Measurements from ENCODE around the gene CXCR6. TPM values are rescaled to one million over a fixed set of nuclear protein-coding genes. Genes with fewer than 3 reads are reported as not detected.

Gene CXCR6
- total and polyA plus RNA-seq, 8 donors = 0.08 to 0.89 (median 0.35) TPM; not detected in 1

DNA sequence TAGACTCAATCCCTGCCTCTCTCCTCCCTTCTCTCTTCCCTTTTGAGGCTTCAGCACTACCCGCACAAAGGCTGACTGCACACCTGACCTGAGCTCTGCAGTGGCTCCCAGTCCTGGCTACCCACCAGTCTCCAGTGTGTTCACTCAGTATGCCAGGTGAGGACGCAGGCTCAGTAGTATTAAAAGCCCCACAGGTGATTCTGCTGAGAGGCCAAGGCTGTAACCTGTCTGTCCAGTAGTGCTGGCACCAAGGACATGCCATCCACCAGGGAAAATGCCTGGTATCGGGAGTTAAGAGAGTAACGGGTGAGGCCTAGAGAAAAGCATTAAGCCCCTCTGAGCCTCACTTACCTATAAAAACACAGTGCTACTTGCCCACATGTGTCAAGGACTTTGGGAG, 31.4 kb downstream of the CXCR6 start:
- H3K27me3 ChIP-seq = no peaks in the 10 kb centered on the region
- TF ChIP-seq, protein P1, sequence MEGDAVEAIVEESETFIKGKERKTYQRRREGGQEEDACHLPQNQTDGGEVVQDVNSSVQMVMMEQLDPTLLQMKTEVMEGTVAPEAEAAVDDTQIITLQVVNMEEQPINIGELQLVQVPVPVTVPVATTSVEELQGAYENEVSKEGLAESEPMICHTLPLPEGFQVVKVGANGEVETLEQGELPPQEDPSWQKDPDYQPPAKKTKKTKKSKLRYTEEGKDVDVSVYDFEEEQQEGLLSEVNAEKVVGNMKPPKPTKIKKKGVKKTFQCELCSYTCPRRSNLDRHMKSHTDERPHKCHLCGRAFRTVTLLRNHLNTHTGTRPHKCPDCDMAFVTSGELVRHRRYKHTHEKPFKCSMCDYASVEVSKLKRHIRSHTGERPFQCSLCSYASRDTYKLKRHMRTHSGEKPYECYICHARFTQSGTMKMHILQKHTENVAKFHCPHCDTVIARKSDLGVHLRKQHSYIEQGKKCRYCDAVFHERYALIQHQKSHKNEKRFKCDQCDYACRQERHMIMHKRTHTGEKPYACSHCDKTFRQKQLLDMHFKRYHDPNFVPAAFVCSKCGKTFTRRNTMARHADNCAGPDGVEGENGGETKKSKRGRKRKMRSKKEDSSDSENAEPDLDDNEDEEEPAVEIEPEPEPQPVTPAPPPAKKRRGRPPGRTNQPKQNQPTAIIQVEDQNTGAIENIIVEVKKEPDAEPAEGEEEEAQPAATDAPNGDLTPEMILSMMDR (IDR thresholded peaks at IDR 0.05) = no peak
- intact Hi-C loops (cut with DNase I) = no loop called here
- 62 to 78% methylated on average over 4 of the region's 4 CpGs for whole genome bisulfite sequencing, 2 donors
- no peak overlapping the region for H3K27ac ChIP-seq
- DNase-seq (no peak), FAIRE-seq (no peak), ATAC-seq (no peak)
- peaks cover 0 to 44% (median 5%) of the 10 kb centered on the region in 3 donors for H3K36me3 ChIP-seq
- H3K4me1 ChIP-seq = peaks cover 0 to 6% (median 0%) of the 10 kb centered on the region in 3 donors
- H3K4me3 ChIP-seq = no peak overlapping the region
- H3K9me3 ChIP-seq = no peaks in the 10 kb centered on the region

DNA sequence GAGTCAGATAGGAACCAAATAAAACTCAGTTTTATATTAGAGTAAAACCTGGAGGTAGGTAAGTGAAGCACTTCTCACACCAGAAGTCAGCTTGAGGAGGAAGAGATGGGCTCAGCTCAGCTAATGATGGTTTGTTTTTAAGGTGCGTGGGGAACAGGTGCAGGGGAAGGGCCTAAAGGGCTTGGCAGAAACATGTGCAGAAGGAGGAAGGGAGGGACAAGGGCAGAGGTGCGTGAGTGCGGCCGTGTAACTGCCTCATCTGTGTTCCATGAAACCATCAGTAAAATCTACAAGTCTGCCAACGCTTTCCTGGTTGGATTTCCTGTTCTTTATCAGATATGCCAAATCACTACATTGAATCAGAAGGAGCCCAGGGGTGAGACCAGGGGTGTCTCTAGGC, 32.4 kb downstream of the CXCR6 start:
- 78 to 79% methylated on average over 5 of the region's 5 CpGs for WGBS, 2 donors
- intact Hi-C loops (cut with DNase I) = no loop called here
- no peak for ATAC-seq
- H3K4me3 ChIP-seq = no peak overlapping the region
- H3K36me3 ChIP-seq = peaks cover 0 to 52% (median 5%) of the 10 kb centered on the region in 3 donors
- peaks cover 0 to 6% (median 0%) of the 10 kb centered on the region in 3 donors for H3K4me1 ChIP-seq
- TF ChIP-seq, protein P1 (IDR thresholded peaks at IDR 0.05) = no peak
- no peak for DNase-seq
- no peak overlapping the region for H3K27ac ChIP-seq
- no peaks in the 10 kb centered on the region for H3K27me3 ChIP-seq
- H3K9me3 ChIP-seq = no peaks in the 10 kb centered on the region
- no peak for FAIRE-seq

DNA sequence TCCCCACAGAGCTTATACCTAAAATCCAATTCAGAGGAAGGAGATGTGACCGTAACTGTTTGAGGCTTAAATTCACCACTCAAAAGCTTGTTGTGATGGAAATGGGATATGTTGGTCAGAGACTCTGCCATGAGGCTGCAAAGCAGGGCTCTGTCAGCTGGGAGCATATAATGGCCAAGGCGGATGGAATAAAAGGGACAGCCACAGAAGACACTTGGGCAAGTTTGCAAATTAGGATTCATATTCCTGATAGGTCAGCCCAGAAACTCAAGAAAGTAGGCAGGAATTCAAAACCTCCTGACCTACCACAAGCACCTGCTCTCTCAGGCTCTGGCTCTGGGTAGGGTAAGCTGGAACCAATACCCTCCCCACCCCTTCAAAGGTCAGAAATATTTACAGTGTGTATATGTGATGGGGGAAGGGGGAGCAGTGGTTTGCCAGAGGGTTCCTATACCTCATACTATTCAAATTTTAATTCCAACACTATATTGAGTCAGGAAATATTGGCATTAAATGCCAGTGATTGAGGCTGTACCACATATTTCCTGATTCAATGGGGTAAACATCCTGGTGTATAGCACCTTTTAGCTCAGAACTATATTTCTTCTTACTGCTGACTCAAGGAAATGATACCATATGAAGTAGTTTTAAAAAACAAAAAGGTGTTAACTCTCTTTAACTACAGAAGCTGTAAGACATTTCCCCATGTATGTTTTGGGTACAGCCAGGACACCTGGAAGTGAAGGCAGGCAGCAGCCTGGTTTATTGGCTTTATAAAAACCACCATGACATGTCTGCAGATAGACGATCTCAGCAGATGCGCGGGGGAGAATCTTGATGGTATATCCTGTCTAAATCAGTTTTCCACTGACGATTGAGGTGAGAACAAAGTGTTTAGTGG, 33.2 kb downstream of the CXCR6 start:
- ATAC-seq (no peak), DNase-seq (no peak), FAIRE-seq (no peak)
- Histone ChIP-seq H3K4me3 (no peak overlapping the region), H3K27ac (no peak overlapping the region), H3K36me3 (peaks cover 0 to 56% (median 5%) of the 10 kb centered on the region in 3 donors), H3K4me1 (peaks cover 0 to 6% (median 0%) of the 10 kb centered on the region in 3 donors), H3K9me3 (no peaks in the 10 kb centered on the region), H3K27me3 (no peaks in the 10 kb centered on the region)
- WGBS, 2 donors = 84 to 85% methylated on average over 6 of the region's 6 CpGs
- intact Hi-C loops (cut with DNase I) = no loop called here
- TF ChIP-seq, protein P1 (IDR thresholded peaks at IDR 0.05) = no peak

DNA sequence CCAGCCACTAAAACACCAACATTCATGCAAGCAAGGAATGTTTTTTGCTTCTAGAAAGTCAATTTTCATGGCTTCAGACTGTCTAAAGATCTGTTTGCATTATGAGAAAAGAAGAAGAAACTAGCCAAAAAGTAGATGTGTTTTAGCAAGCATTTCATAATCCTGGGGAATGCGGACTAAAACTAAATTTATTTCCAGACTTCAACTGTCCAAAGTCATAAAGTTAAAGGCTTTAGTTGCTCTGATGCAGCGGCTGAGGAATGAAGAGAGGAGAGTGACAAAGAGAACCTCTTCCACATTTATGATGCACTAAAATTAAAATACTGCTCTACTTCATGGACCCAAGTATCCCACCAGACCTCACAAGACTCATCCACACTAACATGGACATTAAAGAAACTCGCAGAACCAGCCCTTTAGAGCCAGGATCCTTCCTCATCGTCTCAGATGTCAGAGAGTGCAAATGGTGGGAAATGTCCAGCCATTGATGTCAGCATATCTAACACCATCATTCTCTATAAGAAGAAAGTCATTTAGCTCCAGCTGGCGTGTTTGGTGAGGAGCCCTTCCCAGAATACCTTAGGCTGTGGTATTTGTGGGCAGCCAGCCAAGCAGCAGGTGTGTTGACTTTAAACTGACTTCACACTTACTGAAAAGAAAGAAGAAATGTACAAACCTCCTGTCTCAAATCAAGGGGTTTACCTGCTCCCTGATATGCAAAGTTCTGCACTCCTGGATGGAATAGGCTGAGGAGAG, 34.9 kb downstream of the CXCR6 start:
- H3K9me3 ChIP-seq = no peaks in the 10 kb centered on the region
- intact Hi-C loops (cut with DNase I) = no loop called here
- H3K4me1 ChIP-seq = peaks cover 0 to 6% (median under 1%) of the 10 kb centered on the region in 3 donors
- WGBS, 2 donors = 71 to 75% methylated on average over 5 of the region's 5 CpGs
- no peaks in the 10 kb centered on the region for H3K27me3 ChIP-seq
- no peak overlapping the region for H3K4me3 ChIP-seq
- ATAC-seq = peak; percentile 74 to 90 (median 84)
- DNase-seq = peak; percentile 69 to 87 (median 81)
- no peak for FAIRE-seq
- peaks cover 0 to 56% (median 0%) of the 10 kb centered on the region in 3 donors for H3K36me3 ChIP-seq
- TF ChIP-seq, protein P1 (IDR thresholded peaks at IDR 0.05) = no peak
- peak overlapping the region in 1 of 4 donors; percentile 10 for H3K27ac ChIP-seq

All from pancreas (tissue), 10 donors.